Retinal pigment epithelial cell (primary cell): ENCODE measurements around the gene WSCD2.

Source experiments
- DNase-seq: peaks from one replicate; pipeline ENCODE4 v3.0.0-alpha.2; 2010; ENCODE audit warnings: low read depth
- H3K4me3 ChIP-seq: 2 replicates; pipeline ENCODE4 v1.5.1; 2011; ENCODE audit warnings: mild to moderate bottlenecking, low read length, control low read depth, moderate library complexity
- CTCF ChIP-seq: conservative IDR thresholded peaks from 2 replicates; pipeline ENCODE4 v1.5.1; 2011; ENCODE audit warnings: low read depth, low read length, control low read depth, inconsistent platforms

Gene WSCD2

GRCh38 chr12:108196319-108196718 lies 67.2 kb downstream of the WSCD2 start:
- no peak for TF ChIP-seq CTCF
- DNase-seq, result no peak
- H3K4me3 ChIP-seq, result no peak overlapping the region

DNA sequence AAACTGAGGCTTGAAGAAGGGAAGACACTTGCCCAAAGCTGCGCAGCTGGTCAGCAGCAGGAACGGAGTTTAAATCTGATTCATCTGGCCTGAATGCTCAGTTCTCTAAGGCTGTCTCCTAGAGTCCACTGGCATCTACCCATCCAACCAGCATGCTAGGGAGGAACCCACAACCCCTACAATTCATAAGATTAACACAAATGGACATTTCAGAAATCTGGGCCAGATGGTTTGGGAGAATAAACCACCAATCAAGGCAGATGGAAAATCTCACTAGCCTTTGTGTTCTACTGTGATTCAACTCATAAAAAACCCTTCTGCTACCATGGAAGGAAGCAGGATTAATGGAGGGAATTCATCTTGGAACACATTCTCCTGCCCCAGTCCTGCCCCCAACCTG lies 67.8 kb downstream of the WSCD2 start:
- DNase-seq, result no peak
- no peak overlapping the region for H3K4me3 ChIP-seq
- TF ChIP-seq CTCF, result no peak

- no peak for TF ChIP-seq CTCF
- DNase-seq, result no peak
- no peak overlapping the region for H3K4me3 ChIP-seq
Observed at GRCh38 chr12:108198043-108198442, 69.0 kb downstream of the WSCD2 start.

DNA sequence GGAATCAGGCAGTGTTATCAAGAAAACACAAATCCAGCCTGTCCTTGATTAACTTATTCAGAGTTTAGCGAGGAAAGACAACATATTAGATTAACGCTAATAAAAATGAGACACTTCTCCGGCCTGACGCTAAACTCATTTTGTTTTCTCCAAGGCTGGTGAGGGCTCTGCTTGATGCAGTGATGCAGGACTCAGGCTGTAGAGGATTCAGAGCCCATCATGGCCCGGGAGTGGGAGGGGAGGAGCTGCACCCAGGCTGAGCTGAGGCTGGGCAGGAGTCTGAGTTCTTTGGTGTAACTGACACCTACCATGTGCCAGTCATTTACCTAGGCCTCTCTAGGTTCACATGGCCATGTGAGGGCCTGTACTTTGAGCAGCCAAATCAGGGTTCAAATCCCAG lies 70.0 kb downstream of the WSCD2 start:
- no peak overlapping the region for H3K4me3 ChIP-seq
- no peak for TF ChIP-seq CTCF
- no peak for DNase-seq

DNA sequence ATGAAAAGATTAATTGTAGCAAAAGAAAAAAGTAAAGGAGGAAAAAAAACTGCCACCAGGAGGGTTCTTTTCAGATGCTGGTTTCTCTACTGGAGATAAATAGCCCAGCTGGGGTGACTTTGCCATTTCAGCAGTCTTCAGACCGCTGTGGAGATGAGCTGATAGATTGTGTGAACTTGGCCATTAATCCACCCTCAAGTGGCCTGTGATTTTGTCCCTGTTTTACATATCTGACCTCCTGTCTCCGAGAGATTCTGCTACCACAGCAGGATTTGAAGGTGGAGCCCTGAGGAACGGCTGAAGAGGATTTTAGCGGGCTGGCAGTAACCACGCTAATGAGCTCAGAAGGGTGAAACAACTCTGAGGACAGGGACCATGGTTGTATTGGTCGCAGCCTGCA lies 72.7 kb downstream of the WSCD2 start:
- DNase-seq, result no peak
- TF ChIP-seq CTCF, result no peak
- no peak overlapping the region for H3K4me3 ChIP-seq

DNA sequence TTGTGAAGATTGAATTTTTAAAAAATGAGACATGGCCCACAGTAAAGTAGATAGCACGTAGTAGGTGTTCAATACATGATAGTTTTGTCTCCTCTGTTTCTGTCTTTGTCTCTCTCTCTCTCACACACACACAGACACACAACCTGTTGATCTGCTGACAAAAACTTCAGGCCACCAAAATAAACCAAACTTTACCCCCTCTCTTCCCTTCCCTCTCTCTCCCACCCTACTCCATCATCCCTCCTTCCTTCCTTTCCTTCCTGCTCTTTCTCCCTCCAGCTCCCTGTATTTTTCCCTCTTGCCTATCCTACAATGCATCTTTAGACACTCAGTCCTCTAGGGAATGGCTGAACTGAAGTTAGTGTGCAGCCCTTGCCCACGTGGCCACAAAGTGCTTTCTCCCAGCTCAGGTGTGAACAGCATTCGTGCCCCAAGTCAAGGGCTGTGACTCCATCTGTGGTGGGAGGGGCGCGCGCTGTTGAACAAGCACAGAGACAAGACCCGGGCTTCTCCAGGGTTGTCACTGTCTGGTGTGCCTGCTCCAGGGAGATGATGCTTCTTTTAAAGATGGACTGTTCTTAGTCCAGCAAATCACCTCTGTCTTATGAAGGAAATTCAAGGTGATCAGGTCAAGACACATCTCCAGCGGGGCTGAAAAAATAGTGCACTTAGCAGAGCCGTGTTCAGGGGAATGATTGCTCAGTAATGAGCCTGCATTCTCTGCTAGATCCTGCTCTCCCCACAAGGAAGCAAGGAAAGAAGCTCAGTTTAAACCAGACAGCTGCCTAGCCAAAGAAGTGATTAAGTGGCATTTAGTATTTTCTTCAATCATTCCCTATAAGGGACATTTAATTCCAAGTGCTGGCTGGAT lies 75.3 kb downstream of the WSCD2 start:
- H3K4me3 ChIP-seq, result no peak overlapping the region
- DNase-seq, result no peak
- TF ChIP-seq CTCF, result no peak

- no peak for DNase-seq
- H3K4me3 ChIP-seq, result no peak overlapping the region
- no peak for TF ChIP-seq CTCF
Observed at GRCh38 chr12:108205864-108206263, 76.8 kb downstream of the WSCD2 start.
